ENCODE results near the gene MICOS13.

MICOS13 gene

GRCh38 chr19:5687360-5688198 is 7.3 kb upstream of the MICOS13 start:
- no peak for DNase-seq (ENCODE audit: low read depth)

GRCh38 chr19:5686647-5687359 is 6.5 kb upstream of the MICOS13 start:
- peak; percentile 52 for DNase-seq (ENCODE audit: low read depth)

- DNase-seq (ENCODE audit: low read depth) = no peak
Measured at GRCh38 chr19:5686326-5686646, 6.0 kb upstream of the MICOS13 start.

- DNase-seq (ENCODE audit: low read depth) = no peak
Measured at GRCh38 chr19:5684694-5685430, 4.5 kb upstream of the MICOS13 start.

GRCh38 chr19:5683177-5683886 is 3.0 kb upstream of the MICOS13 start:
- no peak for DNase-seq (ENCODE audit: low read depth)

GRCh38 chr19:5682107-5682482 is 1.8 kb upstream of the MICOS13 start:
- DNase-seq (ENCODE audit: low read depth) = no peak

- no peak for DNase-seq (ENCODE audit: low read depth)
Measured at GRCh38 chr19:5681391-5682106, 1.2 kb upstream of the MICOS13 start.

GRCh38 chr19:5680084-5680436 is 256 bp downstream of the MICOS13 start:
- no peak for DNase-seq (ENCODE audit: low read depth)

GRCh38 chr19:5679289-5680083 is 830 bp downstream of the MICOS13 start:
- no peak for DNase-seq (ENCODE audit: low read depth)

- no peak for DNase-seq (ENCODE audit: low read depth)
Measured at GRCh38 chr19:5678071-5678718, 2.1 kb downstream of the MICOS13 start.

GRCh38 chr19:5677580-5677979 is 2.7 kb downstream of the MICOS13 start:
- no peak for DNase-seq (ENCODE audit: low read depth)

GRCh38 chr19:5677136-5677535 is 3.2 kb downstream of the MICOS13 start:
- DNase-seq (ENCODE audit: low read depth) = no peak

- no peak for DNase-seq (ENCODE audit: low read depth)
Measured at GRCh38 chr19:5676772-5677105, 3.6 kb downstream of the MICOS13 start.

GRCh38 chr19:5676105-5676771 is 4.1 kb downstream of the MICOS13 start:
- DNase-seq (ENCODE audit: low read depth) = no peak

GRCh38 chr19:5674714-5675113 is 5.6 kb downstream of the MICOS13 start:
- DNase-seq (ENCODE audit: low read depth) = no peak

- DNase-seq (ENCODE audit: low read depth) = no peak
Measured at GRCh38 chr19:5673752-5674151, 6.6 kb downstream of the MICOS13 start.

GRCh38 chr19:5672708-5673459 is 7.4 kb downstream of the MICOS13 start:
- no peak for DNase-seq (ENCODE audit: low read depth)

- DNase-seq (ENCODE audit: low read depth) = no peak
Measured at GRCh38 chr19:5671600-5671999, 8.7 kb downstream of the MICOS13 start.

GRCh38 chr19:5669212-5669611 is 11.1 kb downstream of the MICOS13 start:
- DNase-seq (ENCODE audit: low read depth) = no peak
